ENCODE measurements around the gene TBXAS1.
"Not testable (repeated sequence)": the region's sequence is repeated elsewhere in the genome, so short reads cannot be mapped to it uniquely, and the experiment has no call there.

The TBXAS1 gene

GRCh38 chr7:139897422-139898090, 68.5 kb downstream of the TBXAS1 start:
- Mint-ChIP-seq H3K27me3 (peaks cover 17% of the 10 kb centered on the region), H3K36me3 (no peaks in the 10 kb centered on the region), H3K4me1 (no peaks in the 10 kb centered on the region), H3K4me3 (no peak overlapping the region), H3K27ac (no peak overlapping the region), H3K9me3 (no peaks in the 10 kb centered on the region)
- DNase-seq, result no peak
- CTCF ChIA-PET, result interaction anchor here (0.6 kb wide), 1 partner anchor 108 kb away, joined by 3 read pairs; no protein-coding TSS in a partner anchor

GRCh38 chr7:139898483-139898882, 69.4 kb downstream of the TBXAS1 start:
- peaks cover 13% of the 10 kb centered on the region for H3K27me3 Mint-ChIP-seq
- no peaks in the 10 kb centered on the region for H3K4me1 Mint-ChIP-seq
- no peak overlapping the region for H3K27ac Mint-ChIP-seq
- CTCF ChIA-PET, result no interaction called here
- no peak overlapping the region for H3K4me3 Mint-ChIP-seq
- no peak for DNase-seq
- no peaks in the 10 kb centered on the region for H3K36me3 Mint-ChIP-seq
- H3K9me3 Mint-ChIP-seq, result peaks cover 7% of the 10 kb centered on the region

- no peak overlapping the region for H3K4me3 Mint-ChIP-seq
- DNase-seq, result no peak
- H3K27ac Mint-ChIP-seq, result no peak overlapping the region
- H3K27me3 Mint-ChIP-seq, result peaks cover 12% of the 10 kb centered on the region
- CTCF ChIA-PET, result no interaction called here
- peaks cover 12% of the 10 kb centered on the region for H3K9me3 Mint-ChIP-seq
- no peaks in the 10 kb centered on the region for H3K4me1 Mint-ChIP-seq
- H3K36me3 Mint-ChIP-seq, result no peaks in the 10 kb centered on the region
Observed at GRCh38 chr7:139899328-139899955, 70.4 kb downstream of the TBXAS1 start.

GRCh38 chr7:139900326-139900725, 71.3 kb downstream of the TBXAS1 start:
- Mint-ChIP-seq H3K9me3 (peaks cover 14% of the 10 kb centered on the region), H3K27ac (no peak overlapping the region), H3K4me3 (no peak overlapping the region), H3K4me1 (no peaks in the 10 kb centered on the region), H3K36me3 (no peaks in the 10 kb centered on the region), H3K27me3 (peaks cover 14% of the 10 kb centered on the region)
- CTCF ChIA-PET, result no interaction called here
- DNase-seq, result no peak

DNA sequence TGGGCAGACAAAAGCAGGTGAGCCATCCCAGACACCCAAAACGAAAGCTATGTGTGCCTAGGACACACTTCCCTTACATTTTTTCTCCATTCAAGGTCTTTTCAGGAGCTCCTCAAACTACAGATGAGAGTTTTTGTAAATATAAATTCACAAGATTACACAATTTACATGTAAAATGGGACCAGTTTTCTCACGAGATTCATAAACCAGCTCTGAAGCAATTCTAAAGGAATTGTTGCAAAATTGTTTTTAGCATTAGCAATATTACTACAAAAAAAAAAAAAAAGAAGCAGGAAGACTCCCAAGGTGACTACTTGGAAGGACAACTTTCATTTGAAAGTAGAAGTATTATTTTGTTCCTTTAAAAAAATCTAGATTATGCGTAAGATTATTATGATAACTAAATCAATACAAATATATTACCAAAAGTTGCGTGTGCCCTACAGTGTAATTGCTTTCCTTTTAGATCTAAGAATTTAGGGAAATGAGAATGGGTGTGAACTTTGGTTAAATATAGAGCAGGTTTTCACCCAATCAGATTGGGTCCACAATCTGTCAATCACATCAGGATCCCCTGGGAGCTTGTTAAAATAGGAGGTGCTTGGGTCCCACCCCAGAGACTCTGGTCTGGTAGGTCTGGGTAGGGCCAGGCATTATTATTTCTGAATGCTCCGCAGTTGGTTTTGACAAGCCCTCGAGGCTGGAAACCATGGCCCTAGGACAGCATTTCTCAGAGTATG, 72.2 kb downstream of the TBXAS1 start:
- H3K4me3 Mint-ChIP-seq, result no peak overlapping the region

DNA sequence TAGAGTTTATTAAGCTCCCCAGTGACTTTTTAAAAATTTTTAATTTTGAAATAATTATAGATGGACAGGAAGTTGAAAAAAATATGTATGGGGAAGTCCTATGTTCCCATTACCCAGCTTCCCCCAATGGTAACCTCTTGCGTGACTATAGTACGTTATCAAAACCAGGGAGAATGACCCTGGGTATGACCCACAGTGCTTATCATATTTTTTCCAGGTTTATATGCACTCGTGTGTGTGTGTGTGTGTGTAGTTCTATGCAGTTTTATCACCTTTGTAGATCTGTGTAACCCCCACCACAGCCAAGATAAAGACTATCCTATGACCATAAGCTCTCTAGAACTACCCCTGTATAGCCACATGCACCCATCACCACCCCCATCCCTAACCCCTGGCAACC, 72.8 kb downstream of the TBXAS1 start:
- CTCF ChIA-PET, result interaction anchor here (1.0 kb wide), 1 partner anchor 28 kb away, joined by 3 read pairs; no protein-coding TSS in a partner anchor
- Mint-ChIP-seq H3K4me1 (no peaks in the 10 kb centered on the region), H3K27me3 (peaks cover 18% of the 10 kb centered on the region), H3K9me3 (peaks cover 16% of the 10 kb centered on the region), H3K4me3 (no peak overlapping the region), H3K36me3 (no peaks in the 10 kb centered on the region), H3K27ac (no peak overlapping the region)
- DNase-seq, result no peak

More for the DNA sequence above, 72.2 kb downstream of the TBXAS1 start:
- CTCF ChIA-PET, result interaction anchor here (1.0 kb wide), 1 partner anchor 27 kb away, joined by 3 read pairs; no protein-coding TSS in a partner anchor
- Mint-ChIP-seq H3K36me3 (no peaks in the 10 kb centered on the region), H3K27ac (no peak overlapping the region), H3K27me3 (peaks cover 18% of the 10 kb centered on the region), H3K9me3 (peaks cover 14% of the 10 kb centered on the region), H3K4me1 (no peaks in the 10 kb centered on the region)
- no peak for DNase-seq

- H3K9me3 Mint-ChIP-seq, result peaks cover 16% of the 10 kb centered on the region
- peaks cover 18% of the 10 kb centered on the region for H3K27me3 Mint-ChIP-seq
- no peak for DNase-seq
- CTCF ChIA-PET, result no interaction called here
- no peaks in the 10 kb centered on the region for H3K4me1 Mint-ChIP-seq
- H3K36me3 Mint-ChIP-seq, result no peaks in the 10 kb centered on the region
- no peak overlapping the region for H3K4me3 Mint-ChIP-seq
- H3K27ac Mint-ChIP-seq, result no peak overlapping the region
Observed at GRCh38 chr7:139902436-139903102, 73.5 kb downstream of the TBXAS1 start.

DNA sequence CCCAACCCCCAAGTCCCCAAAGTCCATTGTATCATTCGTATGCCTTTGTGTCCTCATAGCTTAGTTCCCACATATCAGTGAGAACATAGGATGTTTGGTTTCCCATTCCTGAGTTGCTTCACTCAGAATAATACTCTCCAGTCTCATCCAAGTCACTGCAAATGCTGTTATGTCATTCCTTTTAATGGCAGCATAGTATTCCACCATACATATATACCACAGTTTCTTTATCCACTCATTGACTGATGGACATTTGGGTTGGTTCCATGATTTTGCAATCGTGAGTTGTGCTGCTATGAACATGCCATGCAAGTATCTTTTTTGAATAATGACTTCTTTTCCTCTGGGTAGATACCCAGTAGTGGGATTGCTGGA, 74.0 kb downstream of the TBXAS1 start:
- H3K36me3 Mint-ChIP-seq, H3K27ac Mint-ChIP-seq, H3K4me3 Mint-ChIP-seq, H3K4me1 Mint-ChIP-seq, CTCF ChIA-PET, DNase-seq: not testable (repeated sequence)
- Mint-ChIP-seq H3K27me3 (peaks cover 22% of the 10 kb centered on the region), H3K9me3 (peaks cover 16% of the 10 kb centered on the region)

GRCh38 chr7:139906879-139907278, 77.8 kb downstream of the TBXAS1 start:
- CTCF ChIA-PET, result no interaction called here
- Mint-ChIP-seq H3K4me1 (peaks cover 2% of the 10 kb centered on the region), H3K36me3 (no peaks in the 10 kb centered on the region), H3K27ac (no peak overlapping the region), H3K4me3 (no peak overlapping the region), H3K27me3 (peaks cover 27% of the 10 kb centered on the region), H3K9me3 (peaks cover 16% of the 10 kb centered on the region)
- no peak for DNase-seq

DNA sequence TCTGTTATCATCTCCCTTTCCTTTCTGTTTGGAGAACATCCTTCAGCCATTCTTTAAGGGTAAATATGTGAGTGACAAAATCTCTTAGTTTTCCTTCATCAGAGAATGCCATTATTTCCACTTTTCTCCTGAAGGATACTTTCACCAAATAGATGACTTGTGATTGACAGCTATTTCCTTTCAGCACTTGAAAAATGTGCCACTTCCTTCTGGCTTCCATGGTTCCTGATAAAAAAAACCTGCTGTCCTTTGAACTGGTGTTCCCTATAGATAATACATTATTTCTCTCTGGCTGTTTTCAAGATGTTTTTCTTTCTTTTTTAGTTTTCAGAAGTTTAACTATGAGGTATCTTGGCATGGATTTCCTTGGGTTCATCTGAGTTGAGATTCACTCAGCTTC, 79.7 kb downstream of the TBXAS1 start:
- DNase-seq, result no peak
- Mint-ChIP-seq H3K36me3 (no peaks in the 10 kb centered on the region), H3K4me1 (peaks cover 2% of the 10 kb centered on the region), H3K27ac (no peak overlapping the region), H3K9me3 (peaks cover 7% of the 10 kb centered on the region), H3K27me3 (peaks cover 27% of the 10 kb centered on the region), H3K4me3 (no peak overlapping the region)
- CTCF ChIA-PET, result no interaction called here

DNA sequence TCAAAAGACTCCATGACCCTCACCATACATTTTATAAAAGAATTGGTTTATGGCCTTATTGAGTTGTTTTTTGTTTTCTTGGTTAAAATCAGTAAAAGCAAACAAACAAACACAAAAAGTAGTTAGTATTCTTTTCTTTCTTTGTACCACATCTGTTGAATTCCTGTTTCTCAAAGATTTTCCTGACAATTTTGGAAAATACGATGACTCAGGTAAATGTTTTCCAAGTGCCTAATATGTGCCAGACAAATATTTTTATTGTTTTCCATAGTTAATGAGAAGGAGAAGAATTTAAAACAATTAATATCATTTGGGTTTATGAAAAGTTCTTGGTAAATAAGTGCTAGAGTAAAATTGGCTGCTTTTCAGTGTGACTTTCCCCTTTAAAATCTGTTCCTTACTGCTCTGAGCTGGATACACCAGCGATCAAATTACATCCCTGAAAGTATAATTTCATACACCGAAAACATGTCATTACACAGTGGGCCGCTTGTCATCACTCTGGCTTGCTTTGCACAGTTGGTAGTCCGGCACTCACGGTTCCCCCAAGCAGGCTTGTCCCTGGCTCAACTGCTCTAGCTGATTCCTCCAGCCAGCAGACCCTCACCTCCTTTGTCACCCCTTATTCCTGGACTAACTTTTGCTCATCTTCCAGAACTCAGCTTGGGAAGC, 80.5 kb downstream of the TBXAS1 start:
- no peak overlapping the region for H3K27ac Mint-ChIP-seq
- CTCF ChIA-PET, result no interaction called here
- H3K9me3 Mint-ChIP-seq, result peaks cover 4% of the 10 kb centered on the region
- H3K4me1 Mint-ChIP-seq, result peaks cover 2% of the 10 kb centered on the region
- no peak overlapping the region for H3K4me3 Mint-ChIP-seq
- no peaks in the 10 kb centered on the region for H3K36me3 Mint-ChIP-seq
- DNase-seq, result no peak
- H3K27me3 Mint-ChIP-seq, result peaks cover 20% of the 10 kb centered on the region

GRCh38 chr7:139913021-139913844, 84.2 kb downstream of the TBXAS1 start:
- DNase-seq, result no peak
- CTCF ChIA-PET, result interaction anchor here (1.1 kb wide), 1 partner anchor 17 kb away, joined by 3 read pairs; no protein-coding TSS in a partner anchor

GRCh38 chr7:139913845-139914135, 84.7 kb downstream of the TBXAS1 start:
- Mint-ChIP-seq H3K4me1 (peaks cover 21% of the 10 kb centered on the region), H3K4me3 (no peak overlapping the region), H3K27ac (no peak overlapping the region), H3K27me3 (peaks cover 5% of the 10 kb centered on the region), H3K9me3 (no peaks in the 10 kb centered on the region), H3K36me3 (no peaks in the 10 kb centered on the region)
- DNase-seq, result no peak
- CTCF ChIA-PET, result interaction anchor here (1.1 kb wide), 1 partner anchor 17 kb away, joined by 3 read pairs; no protein-coding TSS in a partner anchor

More at GRCh38 chr7:139913021-139913844, 84.2 kb downstream of the TBXAS1 start:
- H3K4me3 Mint-ChIP-seq, result no peak overlapping the region
- no peaks in the 10 kb centered on the region for H3K9me3 Mint-ChIP-seq
- H3K27ac Mint-ChIP-seq, result no peak overlapping the region
- H3K4me1 Mint-ChIP-seq, result peaks cover 21% of the 10 kb centered on the region
- H3K27me3 Mint-ChIP-seq, result peaks cover 8% of the 10 kb centered on the region
- H3K36me3 Mint-ChIP-seq, result no peaks in the 10 kb centered on the region
